ENCODE measurements around the gene PDAP1.
A peak's percentile ranks its signal among the peaks of the same experiment; 100 is the strongest.

Gene PDAP1

DNA sequence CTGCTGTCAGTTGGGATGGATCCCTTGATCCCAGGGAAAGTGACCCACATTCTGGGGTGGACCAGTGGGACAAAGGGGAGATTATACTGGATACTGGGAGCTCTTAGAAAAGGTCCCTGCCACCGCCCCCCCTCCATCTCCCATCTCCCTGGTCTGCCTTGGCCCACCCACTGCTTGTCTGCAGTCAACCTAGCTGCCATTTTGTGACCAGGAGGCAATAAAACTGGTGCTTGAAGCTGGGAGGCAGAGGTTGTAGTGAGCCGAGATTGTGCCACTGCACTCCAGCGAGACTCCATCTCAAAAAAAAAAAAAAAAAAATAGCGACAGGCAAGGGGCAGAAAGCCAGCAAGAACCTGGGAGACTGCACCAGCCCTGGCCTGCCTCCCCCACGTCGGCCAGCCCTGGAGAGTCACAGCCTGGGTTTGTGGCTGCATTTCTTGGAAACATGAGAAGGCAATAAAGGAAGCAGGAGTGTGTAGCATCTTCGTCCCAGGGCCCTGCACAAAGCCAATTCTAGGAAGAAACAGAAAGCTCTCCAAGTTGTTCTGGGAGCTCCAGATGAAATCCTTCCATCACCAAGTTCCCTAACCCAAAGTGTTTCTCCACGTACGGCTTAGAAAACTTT is 38.5 kb downstream of the PDAP1 start:
- TF ChIP-seq, protein P1, sequence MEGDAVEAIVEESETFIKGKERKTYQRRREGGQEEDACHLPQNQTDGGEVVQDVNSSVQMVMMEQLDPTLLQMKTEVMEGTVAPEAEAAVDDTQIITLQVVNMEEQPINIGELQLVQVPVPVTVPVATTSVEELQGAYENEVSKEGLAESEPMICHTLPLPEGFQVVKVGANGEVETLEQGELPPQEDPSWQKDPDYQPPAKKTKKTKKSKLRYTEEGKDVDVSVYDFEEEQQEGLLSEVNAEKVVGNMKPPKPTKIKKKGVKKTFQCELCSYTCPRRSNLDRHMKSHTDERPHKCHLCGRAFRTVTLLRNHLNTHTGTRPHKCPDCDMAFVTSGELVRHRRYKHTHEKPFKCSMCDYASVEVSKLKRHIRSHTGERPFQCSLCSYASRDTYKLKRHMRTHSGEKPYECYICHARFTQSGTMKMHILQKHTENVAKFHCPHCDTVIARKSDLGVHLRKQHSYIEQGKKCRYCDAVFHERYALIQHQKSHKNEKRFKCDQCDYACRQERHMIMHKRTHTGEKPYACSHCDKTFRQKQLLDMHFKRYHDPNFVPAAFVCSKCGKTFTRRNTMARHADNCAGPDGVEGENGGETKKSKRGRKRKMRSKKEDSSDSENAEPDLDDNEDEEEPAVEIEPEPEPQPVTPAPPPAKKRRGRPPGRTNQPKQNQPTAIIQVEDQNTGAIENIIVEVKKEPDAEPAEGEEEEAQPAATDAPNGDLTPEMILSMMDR (IDR thresholded peaks at IDR 0.05; ENCODE audit: extremely low read depth, missing control alignments): no peak
- DNase-seq (ENCODE audit: low spot score): no peak

DNA sequence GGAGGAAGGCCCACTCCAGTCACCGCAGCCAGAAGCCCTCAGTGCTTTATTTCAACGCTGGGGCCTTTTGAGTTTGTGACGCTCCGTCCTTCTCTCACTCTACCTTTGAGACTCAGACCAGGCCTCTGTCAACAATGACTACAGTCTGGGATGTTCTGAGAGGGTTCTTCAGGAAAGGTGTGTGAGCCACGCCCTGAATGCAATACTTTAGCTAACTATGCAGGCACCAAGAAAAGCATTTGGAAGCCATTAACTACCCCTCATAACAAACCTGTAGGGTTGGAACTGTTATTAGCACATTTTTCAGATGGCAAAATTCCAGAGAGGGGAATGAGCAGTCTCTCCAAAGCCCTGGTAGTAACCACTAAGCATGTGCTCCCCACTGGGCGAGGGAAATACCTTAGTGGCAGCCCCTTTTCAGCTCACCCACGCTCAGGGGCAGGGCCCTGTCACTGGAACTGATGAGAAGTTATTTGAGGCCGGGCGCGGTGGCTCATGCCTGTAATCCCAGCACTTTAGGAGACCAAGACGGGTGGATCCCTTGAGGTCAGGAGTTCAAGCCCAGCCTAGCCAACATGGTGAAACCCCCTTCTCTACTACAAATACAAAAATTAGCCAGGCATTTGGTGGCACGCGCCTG is 39.5 kb downstream of the PDAP1 start:
- DNase-seq (ENCODE audit: low spot score): no peak
- TF ChIP-seq, protein P1 (IDR thresholded peaks at IDR 0.05; ENCODE audit: extremely low read depth, missing control alignments): no peak

DNA sequence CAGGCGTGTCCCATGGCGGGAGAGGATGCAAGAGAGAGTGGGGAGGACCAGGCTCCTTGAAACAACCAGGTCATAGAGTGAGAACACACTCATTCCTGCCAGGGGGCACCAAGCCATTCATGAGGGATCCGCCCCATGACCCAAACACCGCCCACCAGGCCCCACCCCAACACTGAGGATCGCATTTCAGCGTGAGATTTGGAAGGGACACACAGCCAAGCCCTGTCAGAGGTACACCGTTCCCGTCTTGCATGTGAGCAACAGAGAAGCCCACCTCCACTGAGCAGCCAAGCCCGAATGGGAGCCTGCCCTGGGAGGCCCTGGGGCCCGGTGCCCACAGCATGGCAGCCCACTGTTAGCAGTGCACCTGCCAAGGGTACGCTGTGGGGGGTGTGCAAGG is 41.8 kb downstream of the PDAP1 start:
- TF ChIP-seq, protein P1 (IDR thresholded peaks at IDR 0.05; ENCODE audit: extremely low read depth, missing control alignments): no peak
- DNase-seq (ENCODE audit: low spot score): no peak

DNA sequence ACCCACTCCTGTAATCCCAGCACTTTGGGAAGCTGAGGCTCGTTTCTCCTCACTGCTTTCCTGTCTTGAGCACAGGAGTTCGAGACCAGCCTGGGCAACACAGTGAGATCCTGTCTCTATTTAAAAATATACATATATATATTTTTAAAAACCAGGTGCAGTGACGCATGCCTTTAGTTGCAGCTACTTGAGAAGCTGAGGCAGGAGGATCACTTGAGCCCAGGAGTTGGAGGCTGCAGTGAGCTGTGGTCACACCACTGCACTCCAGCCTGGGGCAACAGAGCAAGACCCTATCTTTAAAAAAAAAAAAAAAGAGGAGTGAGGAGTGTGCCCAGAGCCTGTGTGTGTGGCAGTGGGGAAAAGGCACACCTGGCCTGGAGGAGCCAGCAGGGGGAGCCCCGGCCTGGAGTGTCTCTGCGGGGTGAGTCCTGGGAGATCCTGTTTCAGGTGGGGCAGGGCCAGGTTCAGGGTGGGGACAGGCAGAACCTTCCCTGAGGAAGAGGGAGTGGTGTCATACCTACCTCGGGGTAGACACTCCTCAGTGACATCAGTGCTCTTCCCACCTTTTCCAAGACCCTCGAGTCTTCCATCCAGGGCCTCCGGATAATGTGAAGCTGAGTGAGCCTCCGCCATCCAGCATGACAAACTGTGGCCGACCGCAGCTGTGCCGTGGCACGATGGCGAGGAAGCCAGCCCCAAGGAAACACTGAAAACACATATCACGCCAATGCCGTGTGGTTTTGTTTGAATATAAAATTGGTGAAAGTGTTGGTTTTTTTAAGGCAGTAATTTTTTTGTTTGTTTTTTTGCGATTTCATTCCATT is 42.9 kb downstream of the PDAP1 start:
- peak; percentile 63 for DNase-seq (ENCODE audit: low spot score)
- TF ChIP-seq, protein P1 (IDR thresholded peaks at IDR 0.05; ENCODE audit: extremely low read depth, missing control alignments): peak; percentile 53

DNA sequence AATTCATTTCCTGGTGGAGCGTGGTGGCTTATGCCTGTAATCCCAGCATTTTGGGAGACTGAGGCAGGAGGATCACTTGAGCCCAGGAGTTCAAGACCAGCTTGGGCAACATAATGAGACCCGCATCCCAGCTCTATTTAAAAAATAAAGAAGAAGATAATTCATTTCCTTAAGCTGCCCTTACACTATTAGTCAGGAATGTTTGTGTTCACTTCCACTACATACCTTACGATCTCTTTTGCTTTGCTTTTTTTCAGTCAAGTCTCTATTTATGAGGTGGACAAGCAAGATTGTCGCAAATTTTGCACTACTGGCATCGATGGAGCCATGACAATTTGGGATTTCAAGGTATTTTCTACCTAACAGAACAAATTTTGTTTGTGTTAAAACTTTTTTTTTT is 45.1 kb downstream of the PDAP1 start:
- TF ChIP-seq, protein P1 (IDR thresholded peaks at IDR 0.05; ENCODE audit: extremely low read depth, missing control alignments): no peak
- DNase-seq (ENCODE audit: low spot score): no peak

DNA sequence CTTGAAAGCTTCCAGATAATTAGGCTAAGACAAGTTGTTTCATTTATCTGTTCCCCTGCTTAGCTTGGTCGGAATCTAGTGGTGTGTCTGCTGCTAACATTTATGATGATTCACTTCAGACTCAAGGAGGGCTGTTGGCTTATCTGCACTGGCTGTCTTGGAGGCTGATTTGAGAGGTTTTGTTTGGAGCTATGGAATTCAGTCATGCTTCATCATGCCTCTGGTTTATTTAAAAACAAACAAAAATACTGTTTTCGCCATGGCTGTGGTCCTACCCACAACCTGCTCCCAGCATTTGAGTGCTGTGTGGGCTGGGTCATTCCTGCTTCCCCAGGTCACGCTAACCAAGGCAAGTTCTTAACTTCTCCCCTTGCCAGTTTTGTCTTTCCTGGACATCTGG is 45.6 kb downstream of the PDAP1 start:
- TF ChIP-seq, protein P1 (IDR thresholded peaks at IDR 0.05; ENCODE audit: extremely low read depth, missing control alignments): no peak
- no peak for DNase-seq (ENCODE audit: low spot score)
